ENCODE results near the gene IQSEC1. TPM values are rescaled to one million over a fixed set of nuclear protein-coding genes. Genes with fewer than 3 reads are reported as not detected.

Gene IQSEC1
- total and polyA plus RNA-seq, 8 donors, result 24.9 to 57.0 (median 34.2) TPM

GRCh38 chr3:13022348-13023234, 50.6 kb downstream of the IQSEC1 start:
- H3K4me1 ChIP-seq, result peaks cover 12 to 32% of the 10 kb centered on the region in 2 donors
- peak overlapping the region in 1 of 2 donors; percentile 10 for H3K4me3 ChIP-seq
- ATAC-seq, result peak; percentile 60

GRCh38 chr3:13021141-13022114, 51.8 kb downstream of the IQSEC1 start:
- no peaks in the 10 kb centered on the region for H3K9me3 ChIP-seq
- no peak overlapping the region for H3K27ac ChIP-seq
- ATAC-seq (no peak), DNase-seq (peak in 1 of 4 donors; percentile 34)
- no peaks in the 10 kb centered on the region for H3K36me3 ChIP-seq
- H3K4me3 ChIP-seq, result peak overlapping the region in 1 of 2 donors; percentile 10
- intact Hi-C loops (cut with DNase I), result no loop called here
- no peak for TF ChIP-seq CTCF (IDR thresholded peaks at IDR 0.05)
- H3K4me1 ChIP-seq, result peaks cover 12 to 43% of the 10 kb centered on the region in 2 donors
- H3K27me3 ChIP-seq, result no peaks in the 10 kb centered on the region

More at GRCh38 chr3:13022348-13023234, 50.6 kb downstream of the IQSEC1 start:
- Histone ChIP-seq H3K27me3 (no peaks in the 10 kb centered on the region), H3K9me3 (no peaks in the 10 kb centered on the region), H3K27ac (peak overlapping the region in 1 of 2 donors; percentile 67), H3K36me3 (no peaks in the 10 kb centered on the region)
- intact Hi-C loops (cut with DNase I), result no loop called here
- peak in 3 of 4 donors; percentile 69 to 84 (median 83) for DNase-seq
- TF ChIP-seq CTCF (IDR thresholded peaks at IDR 0.05), result no peak

- peaks cover 19 to 52% of the 10 kb centered on the region in 2 donors for H3K4me1 ChIP-seq
Measured at GRCh38 chr3:13020159-13020750, 53.0 kb downstream of the IQSEC1 start.

More at GRCh38 chr3:13020159-13020750, 53.0 kb downstream of the IQSEC1 start:
- no peak for TF ChIP-seq CTCF (IDR thresholded peaks at IDR 0.05)
- H3K27ac ChIP-seq, result peak overlapping the region in 1 of 2 donors; percentile 56
- H3K4me3 ChIP-seq, result no peak overlapping the region
- no peaks in the 10 kb centered on the region for H3K9me3 ChIP-seq
- ATAC-seq (no peak), DNase-seq (peak in 1 of 4 donors; percentile 32)
- no peaks in the 10 kb centered on the region for H3K27me3 ChIP-seq
- H3K36me3 ChIP-seq, result no peaks in the 10 kb centered on the region
- intact Hi-C loops (cut with DNase I), result no loop called here
